K562 (cell line): Measurements from ENCODE around the gene NDFIP1. TPM values are rescaled to one million over a fixed set of nuclear protein-coding genes. Genes with fewer than 3 reads are reported as not detected.
"Not testable (repeated sequence)": the region's sequence is repeated elsewhere in the genome, so short reads cannot be mapped to it uniquely, and the experiment has no call there.

Source experiments
- ATAC-seq: fragments of 200-7000 bp; cut with Tn5 transposase; 3 replicates; pipeline ENCODE4 v1.9.1; 2020; ENCODE audit warnings: moderate library complexity
- BruUV-seq: library from RNA; stranded (reverse); fragments of 400-500 nt; replicated peaks from 2 replicates; lab custom pipeline; 2021; lab: Mats Ljungman, UMichigan
- CTCF ChIA-PET: fragments of 300-600 bp; formaldehyde crosslinking; extraction: SDS; loops from one replicate; lab custom pipeline; 2021; ENCODE audit warnings: low intra/inter-chr PET ratio; lab: Yijun Ruan, JAX
- POLR2A ChIA-PET: fragments of 300-600, 350-650 bp; sonication (Branson Sonifier 250); formaldehyde crosslinking; extraction: SDS; loops from one replicate; lab custom pipeline; 2021; ENCODE audit warnings: antibody characterized with exemption, inconsistent platforms; lab: Yijun Ruan, JAX
- DNase-seq, 4 experiments: peaks; one replicate each; pipeline versions ENCODE4 v3.0.0 to v3.0.0-alpha.2; 2011 to 2018; ENCODE audit warnings: low spot score in 3 of 4, mixed read lengths in 3 of 4; ENCODE audit errors: extremely low read depth in 1 of 4
- FAIRE-seq: peaks from 2 replicates; lab custom pipeline; 2011; peaks lifted over from hg19 to GRCh38; lab: Jason Lieb, UNC
- H2AFZ ChIP-seq: 2 replicates; pipeline ENCODE4 v1.6.0; 2011; ENCODE audit warnings: low read depth, low read length, control low read depth, inconsistent platforms
- H3K27ac ChIP-seq: fragments of 200-600 bp; 3 replicates; pipeline ENCODE4 v1.8.0; 2011; ENCODE audit warnings: low read depth, mild to moderate bottlenecking, control low read depth, inconsistent platforms, low read length, moderate library complexity, mixed read lengths; ENCODE audit errors: extremely low read depth
- H3K27me3 ChIP-seq, 2 experiments: fragments of 300-600 bp in 1 of 2; 2 replicates in 1 of 2; 3 replicates in 1 of 2; pipeline versions ENCODE4 v1.6.0 to v1.8.0; 2011; ENCODE audit warnings: inconsistent platforms in 2 of 2, low read length in 2 of 2, mild to moderate bottlenecking in 1 of 2, mixed read lengths in 1 of 2, moderate library complexity in 1 of 2; ENCODE audit not compliant: control insufficient read depth in 2 of 2, insufficient read depth in 2 of 2
- H3K36me3 ChIP-seq: fragments of 300-600 bp; 3 replicates; pipeline ENCODE4 v1.8.0; 2011; ENCODE audit warnings: mild to moderate bottlenecking, low read length, inconsistent platforms; ENCODE audit not compliant: control insufficient read depth, insufficient read depth
- H3K4me1 ChIP-seq, 2 experiments: fragments of 200-600 bp in 1 of 2; replicated peaks in 1 of 2; 2 replicates in 1 of 2; 3 replicates in 1 of 2; pipeline versions ENCODE4 v1.5.1 to v1.8.0; 2011; ENCODE audit warnings: inconsistent platforms in 2 of 2, low read length in 2 of 2, mild to moderate bottlenecking in 1 of 2, mixed read lengths in 1 of 2, moderate library complexity in 1 of 2; ENCODE audit not compliant: control insufficient read depth in 2 of 2, insufficient read depth in 2 of 2
- H3K4me2 ChIP-seq: 2 replicates; pipeline ENCODE4 v1.6.1; 2011; ENCODE audit warnings: low read length, control low read depth, inconsistent platforms, mixed read lengths; ENCODE audit not compliant: insufficient read depth
- H3K4me3 ChIP-seq: fragments of 200-600 bp; sonication (generic), shearing (Covaris generic); 2 replicates; pipeline ENCODE4 v1.5.1; 2016; ENCODE audit warnings: control low read depth, inconsistent platforms
- H3K79me2 ChIP-seq: fragments of 200-600 bp; 3 replicates; pipeline ENCODE4 v1.8.0; 2011; ENCODE audit warnings: low read length, inconsistent platforms; ENCODE audit not compliant: control insufficient read depth, insufficient read depth
- H3K9ac ChIP-seq, 2 experiments: 2 replicates each; pipeline versions ENCODE4 v1.6.0 to v1.6.1; 2011; ENCODE audit warnings: low read depth in 2 of 2, low read length in 2 of 2, control low read depth in 1 of 2, inconsistent platforms in 1 of 2, mild to moderate bottlenecking in 1 of 2, mixed read lengths in 1 of 2; ENCODE audit not compliant: insufficient read depth in 1 of 2
- H3K9me1 ChIP-seq: one replicate; pipeline ENCODE4 v1.6.0; 2011; ENCODE audit warnings: inconsistent platforms, mild to moderate bottlenecking, low read length, moderate library complexity; ENCODE audit not compliant: control insufficient read depth, insufficient read depth
- H3K9me3 ChIP-seq: replicated peaks from 2 replicates; pipeline ENCODE4 v1.5.1; 2011; ENCODE audit warnings: low read depth, low read length, inconsistent platforms; ENCODE audit not compliant: control insufficient read depth, insufficient read depth
- H4K20me1 ChIP-seq: replicated peaks from 2 replicates; pipeline ENCODE4 v1.6.1; 2011; ENCODE audit warnings: low read length, inconsistent platforms, mixed read lengths; ENCODE audit not compliant: control insufficient read depth, insufficient read depth
- HSF4 ChIP-seq: fragments of 250-450 bp; sonication (Bioruptor Pico); IDR thresholded peaks from 2 replicates; pipeline ENCODE4 v2.1.2; 2022; ENCODE audit warnings: mild to moderate bottlenecking, moderate library complexity, borderline replicate concordance
- SUPT5H ChIP-seq: fragments of 450-650 bp; IDR thresholded peaks from 2 replicates; pipeline ENCODE4 v1.6.1; 2016
- ZNF165 ChIP-seq: fragments of 250-450 bp; sonication (Bioruptor Pico); IDR thresholded peaks from 2 replicates; pipeline ENCODE4 v1.4.0; 2020; ENCODE audit warnings: borderline replicate concordance
- ZNF512 ChIP-seq: IDR thresholded peaks from 2 replicates; pipeline ENCODE4 v1.6.1; 2016; ENCODE audit warnings: missing genetic modification characterization, missing compliant biosample characterization
- WGBS: fragments of 100-300 bp; shearing (Covaris generic); methylation state at CpG from one replicate; pipeline ENCODE4 v1.1.6; 2016; ENCODE audit warnings: low coverage, mixed read lengths; ENCODE audit not compliant: insufficient coverage; ENCODE audit errors: missing lambda C conversion rate; 5-methylcytosine and 5-hydroxymethylcytosine counted together
- in situ Hi-C: fragments of 300-500 bp; cut with MboI; formaldehyde crosslinking; loops from 4 replicates; pipeline ENCODE4 v1.15.0; 2018; ENCODE audit warnings: inconsistent platforms, mixed read lengths
- intact Hi-C: fragments of 100-400 bp; cut with micrococcal nuclease; formaldehyde crosslinking; loops from 2 replicates; pipeline ENCODE4 v1.14.2; 2022
- polyA plus RNA-seq, 8 experiments: library from polyadenylated mRNA; depleted of rRNA in 4 of 8; stranded (reverse) in 5 of 8; unstranded in 3 of 8; fragments of >200 nt; fragmentation: Nextera tagmentation in 2 of 8; fragmentation: Illumina TruSeq in 1 of 8; extraction: Ambion mirVana in 2 of 8; extraction: Trizol in 1 of 8; gene quantifications; 2 replicates each; pipeline versions ENCODE4 v1.2.1 to v1.2.3, GENCODE V29; 2011 to 2014; ENCODE audit warnings: inconsistent platforms in 1 of 8, missing spikeins in 1 of 8
- total RNA-seq, 7 experiments: library from RNA; depleted of rRNA in 6 of 7; stranded (reverse); fragments of >200 nt in 6 of 7; fragmentation: Illumina TruSeq in 2 of 7; extraction: Trizol in 2 of 7; gene quantifications; 2 replicates each; pipeline versions ENCODE4 v1.2.1 to v1.2.3, GENCODE V29; 2011 to 2021; ENCODE audit warnings: low replicate concordance in 1 of 7
- TF ChIP-seq, protein P1 (sequence below): sonication (generic); formaldehyde crosslinking; IDR thresholded peaks from 2 replicates; pipeline ENCODE4 v1.8.1; 2022; ENCODE audit warnings: missing genetic modification reagents

Gene NDFIP1
- total and polyA plus RNA-seq, 9 of the 15 experiments (the other 6 are each of a cell fraction or from before 2014, with no cell fraction given), result 5.3 to 37.5 (median 31.9) TPM

GRCh38 chr5:142188691-142189090, 80.1 kb downstream of the NDFIP1 start:
- H4K20me1 ChIP-seq, CTCF ChIA-PET, BruUV-seq, H3K4me1 ChIP-seq, H3K9me1 ChIP-seq, H3K36me3 ChIP-seq, DNase-seq, H3K4me2 ChIP-seq, ATAC-seq, in situ Hi-C loops, intact Hi-C loops, H3K27ac ChIP-seq, H3K9ac ChIP-seq, H3K4me3 ChIP-seq, POLR2A ChIA-PET, H3K79me2 ChIP-seq, H3K9me3 ChIP-seq, FAIRE-seq, H2AFZ ChIP-seq: not testable (repeated sequence)
- WGBS, result 37% methylated on average over 5 of the region's 6 CpGs
- H3K27me3 ChIP-seq, result peaks cover 35 to 40% of the 10 kb centered on the region in 2 experiments; a peak in 4 of 5 replicates
- TF ChIP-seq ZNF512, result peak; percentile 79; the same call in 1 of the 2 replicates

DNA sequence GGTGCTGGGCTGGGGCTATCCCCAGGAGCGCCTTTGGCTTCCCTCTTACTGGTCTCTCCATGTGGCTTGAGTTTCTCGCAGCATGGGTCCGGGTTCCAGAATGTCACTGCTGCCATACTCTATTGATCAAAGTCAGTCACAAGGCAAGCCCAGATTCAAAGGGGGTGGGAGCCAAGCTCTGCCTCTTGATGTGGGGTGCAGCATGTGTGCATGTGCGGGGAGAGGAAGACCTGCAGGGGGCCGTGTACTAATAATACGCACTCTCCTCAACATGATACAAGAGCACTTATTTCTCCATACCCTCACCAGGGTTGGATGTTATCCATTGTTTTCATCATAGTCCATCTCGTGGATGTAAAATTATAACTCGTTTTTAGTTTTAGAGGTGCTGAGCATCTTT, 81.2 kb downstream of the NDFIP1 start:
- ChIA-PET POLR2A (no interaction called here), CTCF (no interaction called here)
- 14% methylated on average over 8 of the region's 8 CpGs for WGBS
- Histone ChIP-seq H3K9me1 (no peaks in the 10 kb centered on the region), H3K4me3 (no peak overlapping the region), H3K9me3 (no peaks in the 10 kb centered on the region), H3K36me3 (no peaks in the 10 kb centered on the region), H4K20me1 (peaks cover 5% of the 10 kb centered on the region; the same call in 1 of the 2 replicates), H3K4me1 (peaks cover 4 to 6% of the 10 kb centered on the region in 2 experiments; a peak in 4 of 5 replicates), H3K9ac (no peak overlapping the region), H2AFZ (no peak overlapping the region), H3K27me3 (peaks cover 33 to 48% of the 10 kb centered on the region in 2 experiments; a peak in 4 of 5 replicates), H3K4me2 (no peak overlapping the region), H3K79me2 (no peaks in the 10 kb centered on the region), H3K27ac (no peak overlapping the region)
- peak; percentile 57 for ATAC-seq
- no peak for FAIRE-seq
- intact Hi-C loops, result no loop called here
- TF ChIP-seq ZNF165 (CRISPR knock-in tag) (no peak), SUPT5H (no peak), HSF4 (no peak)
- TF ChIP-seq, protein P1, sequence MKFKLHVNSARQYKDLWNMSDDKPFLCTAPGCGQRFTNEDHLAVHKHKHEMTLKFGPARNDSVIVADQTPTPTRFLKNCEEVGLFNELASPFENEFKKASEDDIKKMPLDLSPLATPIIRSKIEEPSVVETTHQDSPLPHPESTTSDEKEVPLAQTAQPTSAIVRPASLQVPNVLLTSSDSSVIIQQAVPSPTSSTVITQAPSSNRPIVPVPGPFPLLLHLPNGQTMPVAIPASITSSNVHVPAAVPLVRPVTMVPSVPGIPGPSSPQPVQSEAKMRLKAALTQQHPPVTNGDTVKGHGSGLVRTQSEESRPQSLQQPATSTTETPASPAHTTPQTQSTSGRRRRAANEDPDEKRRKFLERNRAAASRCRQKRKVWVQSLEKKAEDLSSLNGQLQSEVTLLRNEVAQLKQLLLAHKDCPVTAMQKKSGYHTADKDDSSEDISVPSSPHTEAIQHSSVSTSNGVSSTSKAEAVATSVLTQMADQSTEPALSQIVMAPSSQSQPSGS (CRISPR knock-in tag), result no peak
- in situ Hi-C loops, result no loop called here
- no peak for DNase-seq
- BruUV-seq, result no TSS peak
